ENCODE results near the gene SLC5A3.

Gene SLC5A3

GRCh38 chr21:34073032-34073748 lies at the start of gene SLC5A3, which contains the start of gene MRPS6:
Gene SLC5A3, plus strand, starts transcription at chr21:34073578. Its CDS starts 21,621 bp downstream, at chr21:34095199.
Gene MRPS6, plus strand, starts transcription at chr21:34073578. Its CDS starts 123 bp downstream, at chr21:34073701.
- FAIRE-seq = no peak
- DNase-seq (ENCODE audit: insufficient read length, low spot score) = peak; percentile 19
- peak; percentile 40 for TF ChIP-seq CTCF (IDR thresholded peaks at IDR 0.05; ENCODE audit: insufficient read depth, missing control alignments)

- FAIRE-seq = no peak
- no peak for TF ChIP-seq CTCF (IDR thresholded peaks at IDR 0.05; ENCODE audit: insufficient read depth, missing control alignments)
- DNase-seq (ENCODE audit: insufficient read length, low spot score) = no peak
These were observed 49.5 kb upstream of the SLC5A3 start for GRCh38 chr21:34023691-34024373.

GRCh38 chr21:34024374-34024693 lies 49.0 kb upstream of the SLC5A3 start:
- FAIRE-seq = no peak
- no peak for DNase-seq (ENCODE audit: insufficient read length, low spot score)
- no peak for TF ChIP-seq CTCF (IDR thresholded peaks at IDR 0.05; ENCODE audit: insufficient read depth, missing control alignments)

GRCh38 chr21:34027721-34028461 lies 45.5 kb upstream of the SLC5A3 start:
- no peak for FAIRE-seq

GRCh38 chr21:34029743-34030528 lies 43.4 kb upstream of the SLC5A3 start:
- DNase-seq (ENCODE audit: insufficient read length, low spot score) (no peak), FAIRE-seq (no peak)
- no peak for TF ChIP-seq CTCF (IDR thresholded peaks at IDR 0.05; ENCODE audit: insufficient read depth, missing control alignments)

More at GRCh38 chr21:34027721-34028461, 45.5 kb upstream of the SLC5A3 start:
- TF ChIP-seq CTCF (IDR thresholded peaks at IDR 0.05; ENCODE audit: insufficient read depth, missing control alignments) = no peak
- DNase-seq (ENCODE audit: insufficient read length, low spot score) = no peak

- no peak for TF ChIP-seq CTCF (IDR thresholded peaks at IDR 0.05; ENCODE audit: insufficient read depth, missing control alignments)
- DNase-seq (ENCODE audit: insufficient read length, low spot score) (no peak), FAIRE-seq (no peak)
These were observed 41.5 kb upstream of the SLC5A3 start for GRCh38 chr21:34031835-34032370.
